GM21515 (cell line): ENCODE measurements around the gene TSPAN9.

Experiments
- ATAC-seq: cut with Tn5 transposase; IDR thresholded peaks from one replicate; pipeline ENCODE4 v1.9.1; 2021; ENCODE audit not compliant: unreplicated experiment

TSPAN9 gene

DNA sequence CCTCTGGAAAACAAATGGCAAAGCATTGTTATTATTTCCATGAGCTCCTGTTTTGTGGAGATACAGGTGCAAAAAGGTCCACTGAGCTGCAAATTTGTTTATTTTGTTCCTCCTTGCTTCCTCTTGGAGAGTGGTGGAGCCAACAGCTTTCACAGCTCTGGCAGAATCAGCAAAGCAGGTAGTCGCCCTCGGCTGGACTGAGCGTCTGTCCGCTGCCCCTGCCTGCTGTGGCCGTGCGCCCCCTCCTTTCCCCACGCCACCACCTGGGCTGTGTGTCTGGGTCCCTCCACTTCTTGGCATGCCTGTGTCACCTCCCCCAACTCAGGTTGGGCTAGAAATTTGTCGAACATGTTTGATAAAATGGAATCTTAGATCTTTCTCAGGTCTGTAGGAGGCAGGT, 188.2 kb downstream of the TSPAN9 start:
- ATAC-seq, result no peak

DNA sequence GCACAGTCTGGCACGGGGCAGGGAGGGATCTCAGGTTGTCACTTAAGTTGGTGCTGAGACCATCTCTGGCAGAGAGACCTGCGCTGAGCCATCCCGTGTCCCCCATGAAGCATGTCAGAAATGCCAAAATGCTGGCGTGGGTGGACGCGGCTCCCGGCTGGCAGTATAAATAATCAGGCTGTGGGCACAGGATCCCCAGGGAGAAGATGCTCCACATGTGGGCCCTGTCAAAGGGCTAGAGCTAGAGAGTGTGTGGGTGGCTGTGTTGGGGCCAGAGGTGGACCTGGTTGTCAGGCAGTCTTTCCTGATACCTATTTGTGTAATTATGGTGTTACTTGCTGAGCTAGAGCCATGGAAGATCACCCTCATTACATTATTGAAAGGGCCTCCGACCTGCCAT, 189.5 kb downstream of the TSPAN9 start:
- ATAC-seq, result no peak

DNA sequence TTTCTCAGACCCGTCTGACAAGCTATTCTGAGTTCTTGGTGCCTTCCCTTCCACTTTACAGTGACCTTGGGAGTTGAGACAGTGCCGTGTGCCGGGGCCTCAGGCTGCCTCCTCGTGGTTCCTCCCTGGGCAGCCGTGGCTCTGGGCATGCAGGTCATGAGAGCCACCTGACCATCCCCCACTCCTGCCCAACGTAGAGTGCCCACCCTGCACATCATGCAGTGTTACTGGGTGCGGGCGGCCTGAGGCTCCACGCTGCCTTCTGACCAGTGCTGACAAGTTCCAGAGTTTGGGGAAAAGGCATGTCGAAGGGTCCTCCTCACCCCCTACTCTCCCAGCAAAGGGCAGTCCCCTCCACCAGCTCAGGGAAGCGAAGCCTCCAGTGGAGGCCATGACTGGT, 190.5 kb downstream of the TSPAN9 start:
- ATAC-seq, result no peak

- ATAC-seq, result no peak
Measured at GRCh38 chr12:3269594-3269993, 192.4 kb downstream of the TSPAN9 start.

GRCh38 chr12:3271146-3271545, 194.0 kb downstream of the TSPAN9 start:
- ATAC-seq, result no peak

DNA sequence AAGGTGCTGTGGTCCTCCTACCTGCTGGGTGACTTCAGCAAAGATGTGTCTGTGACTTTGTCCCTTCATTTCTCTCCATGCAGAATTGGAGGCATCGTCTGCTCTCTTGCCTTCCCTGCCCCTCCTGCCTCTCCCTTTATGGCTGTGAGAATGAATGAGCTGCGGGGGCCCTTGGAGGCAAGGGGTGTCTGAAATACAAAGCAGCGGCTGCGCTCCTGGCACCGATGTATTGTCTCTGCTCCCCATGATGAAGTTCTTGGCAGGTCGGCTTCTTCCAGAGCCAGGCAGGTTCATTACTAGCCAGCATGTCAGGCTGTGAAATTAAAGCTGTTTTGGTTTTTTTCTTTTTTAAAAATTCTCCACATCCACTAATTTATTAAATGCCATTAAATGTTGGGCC, 194.5 kb downstream of the TSPAN9 start:
- ATAC-seq, result no peak

DNA sequence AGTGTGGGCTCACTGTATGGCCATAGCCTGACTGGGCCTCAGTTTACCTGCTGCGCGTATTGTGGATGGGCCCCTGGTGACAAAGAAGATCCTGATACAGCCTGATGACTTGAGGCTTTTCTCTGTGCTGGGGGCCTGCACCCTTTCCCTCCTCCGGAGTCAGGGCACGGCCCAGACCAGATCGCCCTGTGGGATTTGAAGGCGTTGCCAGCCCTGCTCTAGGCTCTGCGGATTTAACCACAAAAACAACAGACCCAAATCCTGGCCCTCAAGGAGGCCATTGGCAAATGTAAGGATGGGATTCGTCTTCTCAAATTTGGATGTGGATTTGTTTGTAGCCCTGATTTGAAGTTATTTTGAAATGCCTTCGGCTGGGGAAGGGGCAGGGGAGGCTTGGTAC, 195.8 kb downstream of the TSPAN9 start:
- ATAC-seq, result no peak

GRCh38 chr12:3273409-3273853, 196.3 kb downstream of the TSPAN9 start:
- no peak for ATAC-seq

GRCh38 chr12:3274664-3275063, 197.5 kb downstream of the TSPAN9 start:
- no peak for ATAC-seq

- no peak for ATAC-seq
Measured at GRCh38 chr12:3275171-3276041, 198.2 kb downstream of the TSPAN9 start.

GRCh38 chr12:3276226-3276625, 199.0 kb downstream of the TSPAN9 start:
- no peak for ATAC-seq

DNA sequence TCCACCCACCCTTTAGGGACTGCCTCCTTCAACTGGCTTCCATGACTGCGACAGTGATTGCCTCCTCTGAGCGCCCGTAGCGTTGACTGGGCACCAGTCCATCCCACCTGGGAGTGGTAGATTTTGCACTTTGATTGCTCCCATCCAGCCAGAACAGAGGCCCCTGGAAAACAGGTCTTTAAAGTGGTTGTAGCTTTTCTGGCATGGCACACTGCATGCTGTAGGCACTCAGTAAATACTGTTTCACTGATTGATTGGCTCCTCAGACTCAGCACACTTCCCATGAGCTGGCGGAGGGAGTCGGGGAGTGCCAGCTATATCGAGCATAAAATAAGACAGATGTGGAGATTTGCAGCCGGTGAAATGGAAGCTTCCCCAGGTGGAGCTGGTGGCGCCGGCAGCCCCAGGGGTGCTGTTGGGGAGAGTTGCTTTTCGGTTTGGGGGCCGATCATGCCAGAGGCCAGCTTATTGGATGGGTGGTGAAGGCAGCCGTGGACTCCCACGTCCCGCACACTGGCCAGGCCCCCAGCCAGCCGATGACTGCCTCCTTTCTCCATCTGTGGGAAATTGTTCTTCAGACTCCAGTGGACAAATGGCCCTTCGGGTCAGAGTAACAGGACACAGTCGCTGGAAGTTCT, 200.2 kb downstream of the TSPAN9 start:
- ATAC-seq, result no peak

DNA sequence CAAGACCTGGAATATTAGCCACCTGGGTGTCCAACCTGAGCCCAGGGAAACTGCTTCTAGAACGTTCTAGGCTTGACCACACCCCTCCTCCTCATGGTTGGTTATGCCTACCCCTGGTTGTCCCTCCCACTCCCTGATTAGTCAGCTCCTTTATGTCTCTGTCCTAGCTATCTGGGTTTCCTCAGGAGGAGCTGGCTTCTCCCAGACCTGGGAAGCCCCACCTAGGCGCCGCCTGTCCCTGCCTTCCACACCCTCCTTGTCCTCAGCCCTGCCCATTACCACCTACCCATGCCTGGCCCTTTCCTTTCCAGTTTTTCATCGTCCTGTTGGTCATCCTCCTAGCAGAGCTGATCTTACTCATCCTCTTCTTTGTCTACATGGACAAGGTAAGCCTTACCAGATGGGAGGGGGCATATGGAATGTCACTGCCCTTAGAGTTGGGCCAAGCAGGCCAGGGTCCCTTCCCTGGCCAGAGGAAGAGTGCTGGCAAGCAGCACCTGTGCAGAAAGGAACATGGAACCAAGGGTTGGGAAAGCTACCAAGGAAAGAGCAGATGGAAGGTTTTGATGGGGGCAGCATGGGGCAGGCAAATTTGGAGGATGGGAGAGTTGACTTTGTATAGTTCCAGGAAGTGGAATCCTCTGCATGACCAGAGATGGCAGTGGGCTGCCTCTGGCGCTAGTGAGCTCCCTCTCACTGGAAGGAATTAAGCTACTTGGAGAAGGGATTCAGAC, 201.7 kb downstream of the TSPAN9 start:
- ATAC-seq, result no peak

DNA sequence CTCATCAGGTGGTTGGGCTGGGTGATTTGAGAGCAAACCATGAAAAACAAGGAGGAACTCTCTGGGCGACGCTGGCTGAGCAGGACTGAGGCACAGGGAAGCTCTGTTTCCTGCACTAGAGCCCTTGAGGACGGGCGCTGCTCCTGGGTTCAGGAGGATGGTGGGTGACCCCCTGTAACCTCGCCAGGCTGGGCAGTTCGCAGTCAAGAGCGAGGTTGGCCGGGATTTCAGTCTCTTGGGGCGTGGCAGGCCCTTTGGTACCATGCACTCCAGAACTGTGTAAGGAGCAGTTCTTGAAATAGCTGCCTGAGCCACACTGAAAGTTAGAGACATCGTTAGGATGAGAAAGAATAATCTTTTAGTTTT, 202.2 kb downstream of the TSPAN9 start:
- no peak for ATAC-seq

- ATAC-seq, result no peak
Measured at GRCh38 chr12:3279832-3280231, 202.7 kb downstream of the TSPAN9 start.

DNA sequence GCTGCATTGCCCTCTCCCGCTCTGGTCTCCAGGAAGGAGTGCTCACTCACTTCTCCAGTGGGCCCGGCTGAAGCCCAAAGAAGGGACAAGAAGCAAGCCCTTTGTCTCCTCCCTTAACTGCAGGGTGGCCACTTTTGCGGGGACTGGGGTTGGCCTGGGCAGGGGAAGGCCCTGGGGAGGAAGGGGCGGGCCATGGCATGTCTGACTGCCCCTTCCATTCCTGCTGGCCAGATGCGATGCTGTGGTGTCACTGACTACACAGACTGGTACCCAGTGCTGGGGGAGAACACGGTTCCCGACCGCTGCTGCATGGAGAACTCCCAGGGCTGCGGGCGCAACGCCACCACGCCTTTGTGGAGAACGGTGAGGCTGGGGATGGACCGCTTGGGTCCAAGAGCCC, 203.8 kb downstream of the TSPAN9 start:
- no peak for ATAC-seq

GRCh38 chr12:3281588-3282383, 204.6 kb downstream of the TSPAN9 start:
- no peak for ATAC-seq

- ATAC-seq, result no peak
Measured at GRCh38 chr12:3282384-3282670, 205.1 kb downstream of the TSPAN9 start.

GRCh38 chr12:3283137-3283680, 206.0 kb downstream of the TSPAN9 start:
- no peak for ATAC-seq

- ATAC-seq, result no peak
Measured at GRCh38 chr12:3284405-3284804, 207.2 kb downstream of the TSPAN9 start.

DNA sequence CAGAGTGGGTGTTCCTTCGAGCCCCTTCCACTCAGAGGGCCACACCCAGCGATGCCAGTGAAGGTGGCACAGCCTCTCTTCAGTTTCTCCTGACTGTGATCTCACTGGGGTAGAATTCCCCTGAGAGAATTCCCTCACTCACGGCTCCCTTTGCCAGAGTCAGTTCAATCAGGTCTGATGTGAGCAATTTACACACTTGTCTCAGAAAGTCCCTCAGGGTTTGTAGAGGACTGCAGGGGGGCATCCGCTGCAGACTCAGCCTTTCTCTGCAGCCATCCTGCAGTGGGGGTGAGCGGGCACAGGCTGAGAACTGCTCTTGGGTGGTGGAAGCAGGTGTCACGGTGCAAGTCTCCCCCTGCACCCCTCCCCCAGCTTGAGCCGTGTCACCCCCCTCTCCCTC, 208.4 kb downstream of the TSPAN9 start:
- no peak for ATAC-seq
